Naive thymus-derived CD8-positive, alpha-beta T cell (primary cell): ENCODE results near the gene ST6GAL1. TPM values are rescaled to one million over a fixed set of nuclear protein-coding genes. Genes with fewer than 3 reads are reported as not detected.

Experiments used
- ATAC-seq, 2 donors: fragments of 150-1000 bp; cut with Tn5 transposase in 1 of 2; sonication (Bioruptor Pico), chemical (Tn5 transposase) in 1 of 2; 1 replicate in 1 of 2; 2 replicates in 1 of 2; pipeline ENCODE4 v1.10.0; 2021; ENCODE audit warnings: mild to moderate bottlenecking in 2 of 2, moderate library complexity in 2 of 2
- POLR2A ChIA-PET: fragments of 350-600 bp; sonication (Branson Sonifier 250); formaldehyde crosslinking; loops from one replicate; lab custom pipeline; 2021; ENCODE audit warnings: antibody characterized with exemption; lab: Charles Lee
- DNase-seq, 10 donors: peaks; one replicate each; pipeline versions ENCODE4 v3.0.0 to v3.0.0-alpha.2; 2020 to 2022
- H3K27ac Mint-ChIP-seq, 10 donors: one replicate each; pipeline ENCODE4 v1.8.0; 2020 to 2022; ENCODE audit warnings: mild to moderate bottlenecking in 10 of 10, mixed read lengths in 10 of 10, moderate library complexity in 4 of 10, inconsistent platforms in 1 of 10
- H3K27me3 Mint-ChIP-seq, 5 donors: one replicate each; pipeline ENCODE4 v1.8.0; 2021 to 2022; ENCODE audit warnings: mixed read lengths in 5 of 5
- H3K36me3 Mint-ChIP-seq, 3 donors: one replicate each; pipeline ENCODE4 v1.8.0; 2020 to 2022; ENCODE audit warnings: mixed read lengths in 3 of 3, mild to moderate bottlenecking in 2 of 3, inconsistent platforms in 1 of 3
- H3K4me1 Mint-ChIP-seq, 4 donors: one replicate each; pipeline ENCODE4 v1.8.0; 2021 to 2022; ENCODE audit warnings: mixed read lengths in 4 of 4
- H3K4me3 Mint-ChIP-seq, 10 donors: one replicate each; pipeline ENCODE4 v1.8.0; 2020 to 2022; ENCODE audit warnings: mild to moderate bottlenecking in 10 of 10, mixed read lengths in 10 of 10, moderate library complexity in 6 of 10, inconsistent platforms in 1 of 10
- H3K9me3 Mint-ChIP-seq, 9 donors: one replicate each; pipeline ENCODE4 v1.8.0; 2020 to 2022; ENCODE audit warnings: mixed read lengths in 9 of 9, mild to moderate bottlenecking in 3 of 9, inconsistent platforms in 1 of 9, moderate library complexity in 1 of 9
- polyA plus RNA-seq, 3 donors: library from polyadenylated mRNA; unstranded; fragments of 300-500 nt; fragmentation: Illumina TruSeq; gene quantifications; one replicate each; pipeline ENCODE4 v1.2.3, GENCODE V29; 2021
- total RNA-seq, 8 experiments: library from RNA in 2 of 8; stranded (reverse) in 2 of 8; gene quantifications; one replicate each; pipeline ENCODE4 v1.2.3 and lab custom pipeline; 2021 to 2026

Gene ST6GAL1
- total and polyA plus RNA-seq, 5 experiments from 2014 or later, result 139 to 250 (median 223) TPM

DNA sequence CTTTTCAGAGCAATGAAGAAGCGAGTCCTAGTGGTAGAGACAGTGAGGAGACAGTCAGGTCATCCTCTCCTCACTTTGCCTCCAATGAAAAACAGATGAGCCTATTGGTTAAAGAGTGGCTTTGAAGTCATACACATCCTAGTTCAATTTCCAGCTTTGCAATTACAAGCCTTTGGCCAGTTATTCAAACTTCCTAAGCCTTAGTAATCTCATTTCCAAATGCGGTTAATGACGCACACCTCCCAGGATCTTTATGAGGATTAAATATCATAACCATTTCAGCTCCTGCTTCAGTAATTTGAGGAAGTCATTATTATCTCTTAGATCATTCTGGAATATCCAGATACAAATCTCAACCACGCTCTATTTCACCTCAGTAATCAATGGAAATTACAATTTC is 10.0 kb upstream of the ST6GAL1 start:
- Mint-ChIP-seq H3K27me3 (no peaks in the 10 kb centered on the region), H3K4me3 (no peak overlapping the region), H3K4me1 (peaks cover 21 to 39% (median 37%) of the 10 kb centered on the region in 4 donors), H3K27ac (peak overlapping the region in 1 of 10 donors; percentile 50), H3K36me3 (peaks cover 0 to 3% (median 0%) of the 10 kb centered on the region in 3 donors), H3K9me3 (peaks cover 0 to 2% (median 0%) of the 10 kb centered on the region in 9 donors)
- POLR2A ChIA-PET, result interaction anchor here (0.7 to 4.2 kb wide), 6 partner anchors 9 to 122 kb away, joined by 3 to 19 read pairs (median 4); partner anchors contain the start of gene ST6GAL1
- no peak for DNase-seq
- ATAC-seq, result no peak

DNA sequence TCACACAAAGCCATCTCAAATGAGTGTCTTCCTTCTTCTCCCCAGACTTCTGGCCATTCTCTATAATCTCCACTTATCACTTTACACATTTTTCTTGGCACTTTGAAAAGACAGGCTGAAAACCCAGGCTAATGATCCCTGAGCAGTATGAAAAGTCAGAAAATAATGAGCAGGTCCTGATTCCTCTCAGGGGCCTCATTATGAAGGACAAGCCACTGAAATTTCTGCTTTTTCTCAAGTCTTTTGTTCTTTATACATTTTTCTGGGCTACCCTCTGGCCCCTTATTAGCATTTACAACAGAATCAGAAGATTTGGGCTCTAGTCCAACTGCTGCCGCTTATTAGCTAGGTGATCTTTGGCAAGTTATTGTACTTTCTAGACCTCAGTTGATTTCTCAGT is 9.5 kb upstream of the ST6GAL1 start:
- Mint-ChIP-seq H3K4me3 (no peak overlapping the region), H3K4me1 (peaks cover 18 to 35% (median 34%) of the 10 kb centered on the region in 4 donors), H3K27ac (peak overlapping the region in 1 of 10 donors; percentile 50), H3K36me3 (no peaks in the 10 kb centered on the region), H3K9me3 (no peaks in the 10 kb centered on the region), H3K27me3 (no peaks in the 10 kb centered on the region)
- no peak for DNase-seq
- no peak for ATAC-seq
- POLR2A ChIA-PET, result interaction anchor here (1.3 to 4.2 kb wide), 3 partner anchors 10 to 107 kb away, joined by 3 to 19 read pairs (median 14); partner anchors contain the start of gene ST6GAL1

DNA sequence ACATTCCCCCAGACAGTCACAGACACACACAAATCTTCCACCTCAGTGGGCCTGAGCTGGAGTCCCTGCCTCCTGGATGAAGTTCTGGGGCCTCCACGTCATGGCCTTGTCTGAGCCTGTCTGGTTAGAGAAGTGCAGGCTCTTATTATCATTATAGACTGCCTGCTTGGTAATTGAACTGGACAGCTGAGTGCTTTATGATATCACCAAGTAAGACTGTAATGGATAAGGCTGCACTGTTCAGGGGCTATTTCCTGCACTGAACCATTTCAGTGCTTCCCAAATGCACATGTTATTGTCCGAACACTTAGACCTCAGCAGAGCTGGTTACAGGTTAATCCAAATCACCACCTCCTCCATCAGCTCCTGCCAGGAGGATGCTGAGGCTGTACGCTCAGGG is 8.7 kb upstream of the ST6GAL1 start:
- POLR2A ChIA-PET, result interaction anchor here (1.3 to 4.2 kb wide), 3 partner anchors 10 to 106 kb away, joined by 3 to 19 read pairs (median 14); partner anchors contain the start of gene ST6GAL1
- H3K4me3 Mint-ChIP-seq, result no peak overlapping the region
- no peaks in the 10 kb centered on the region for H3K36me3 Mint-ChIP-seq
- H3K9me3 Mint-ChIP-seq, result no peaks in the 10 kb centered on the region
- no peaks in the 10 kb centered on the region for H3K27me3 Mint-ChIP-seq
- peaks cover 12 to 33% (median 27%) of the 10 kb centered on the region in 4 donors for H3K4me1 Mint-ChIP-seq
- ATAC-seq (no peak), DNase-seq (no peak)
- no peak overlapping the region for H3K27ac Mint-ChIP-seq

DNA sequence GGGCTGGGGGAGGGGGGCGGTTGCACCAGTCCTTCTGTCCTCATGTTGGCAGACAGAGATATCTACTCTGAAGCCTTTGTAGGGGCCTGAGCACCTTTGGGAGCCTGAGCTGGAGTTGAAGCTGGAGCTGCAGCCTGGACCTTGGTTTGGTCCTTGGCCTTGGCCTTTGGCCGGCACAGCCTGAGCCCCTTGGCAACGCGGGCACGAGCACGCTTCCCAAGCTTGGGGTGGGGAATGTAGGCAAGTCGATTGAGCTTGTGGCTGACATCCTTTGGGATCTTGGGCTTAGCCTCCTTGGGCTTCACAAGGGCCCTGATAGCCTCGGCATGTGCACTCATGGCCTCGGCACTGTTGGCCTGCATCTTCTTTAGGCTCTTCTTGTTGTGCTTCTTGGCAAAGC is 8.1 kb upstream of the ST6GAL1 start:
- no peak overlapping the region for H3K4me3 Mint-ChIP-seq
- POLR2A ChIA-PET, result interaction anchor here (3.4 to 4.2 kb wide), 2 partner anchors 9 to 13 kb away, joined by 14 to 19 read pairs; partner anchors contain the start of gene ST6GAL1

DNA sequence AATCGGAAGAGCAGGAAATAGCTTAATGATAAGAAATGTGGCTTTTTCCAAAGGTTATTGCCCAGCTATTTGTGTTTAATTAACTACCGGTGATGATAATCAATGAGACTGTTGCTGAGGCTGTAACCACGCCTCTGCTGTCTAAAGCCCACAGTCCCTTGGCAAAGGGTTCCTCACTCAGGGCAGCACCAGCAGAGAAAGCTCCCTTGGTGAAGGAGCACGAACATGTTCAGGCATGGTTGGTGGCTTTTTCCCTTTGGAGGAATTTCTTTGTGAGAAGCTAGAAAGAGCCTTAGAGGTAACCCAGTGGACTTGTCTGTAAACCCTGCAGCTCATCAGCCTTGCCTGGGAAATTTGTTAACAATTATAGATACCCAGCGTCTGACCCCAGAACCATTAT is 7.5 kb upstream of the ST6GAL1 start:
- ATAC-seq, result no peak
- Mint-ChIP-seq H3K36me3 (no peaks in the 10 kb centered on the region), H3K4me1 (peaks cover 11 to 23% (median 16%) of the 10 kb centered on the region in 4 donors), H3K27ac (peak overlapping the region in 1 of 10 donors; percentile 17), H3K9me3 (no peaks in the 10 kb centered on the region), H3K27me3 (no peaks in the 10 kb centered on the region), H3K4me3 (no peak overlapping the region)
- POLR2A ChIA-PET, result interaction anchor here (3.4 to 4.2 kb wide), 2 partner anchors 8 to 13 kb away, joined by 14 to 19 read pairs; partner anchors contain the start of gene ST6GAL1
- DNase-seq, result no peak

More for the DNA sequence above, 8.1 kb upstream of the ST6GAL1 start:
- Mint-ChIP-seq H3K9me3 (no peaks in the 10 kb centered on the region), H3K27me3 (no peaks in the 10 kb centered on the region), H3K27ac (no peak overlapping the region), H3K4me1 (peaks cover 12 to 28% (median 21%) of the 10 kb centered on the region in 4 donors), H3K36me3 (no peaks in the 10 kb centered on the region)
- ATAC-seq (no peak), DNase-seq (no peak)

DNA sequence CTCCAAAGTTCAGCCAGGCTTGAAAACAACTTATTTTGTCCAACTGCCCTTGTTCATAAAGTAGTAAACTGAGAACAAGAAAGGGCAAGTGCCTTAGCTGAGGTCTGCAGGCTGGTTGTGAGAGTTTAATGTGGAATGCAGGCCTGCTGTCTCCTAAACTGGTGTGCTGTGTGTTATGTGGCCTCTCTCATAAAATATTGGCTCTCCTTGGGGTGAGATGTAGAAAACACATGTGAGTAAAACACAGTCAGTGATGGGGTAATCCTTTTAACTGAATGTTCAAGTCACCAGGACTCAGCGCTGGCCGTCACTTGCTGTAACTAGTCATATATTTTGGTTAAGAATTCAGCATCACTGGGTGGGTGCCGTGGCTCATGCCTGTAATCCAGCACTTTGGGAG is 7.1 kb upstream of the ST6GAL1 start:
- no peaks in the 10 kb centered on the region for H3K9me3 Mint-ChIP-seq
- no peak overlapping the region for H3K4me3 Mint-ChIP-seq
- H3K27me3 Mint-ChIP-seq, result no peaks in the 10 kb centered on the region
- POLR2A ChIA-PET, result interaction anchor here (4.2 kb wide), 1 partner anchor 8 kb away, joined by 19 read pairs; the partner anchor contains the start of gene ST6GAL1
- DNase-seq (no peak), ATAC-seq (no peak)
- peaks cover 8 to 18% (median 12%) of the 10 kb centered on the region in 4 donors for H3K4me1 Mint-ChIP-seq
- H3K36me3 Mint-ChIP-seq, result no peaks in the 10 kb centered on the region
- H3K27ac Mint-ChIP-seq, result no peak overlapping the region

DNA sequence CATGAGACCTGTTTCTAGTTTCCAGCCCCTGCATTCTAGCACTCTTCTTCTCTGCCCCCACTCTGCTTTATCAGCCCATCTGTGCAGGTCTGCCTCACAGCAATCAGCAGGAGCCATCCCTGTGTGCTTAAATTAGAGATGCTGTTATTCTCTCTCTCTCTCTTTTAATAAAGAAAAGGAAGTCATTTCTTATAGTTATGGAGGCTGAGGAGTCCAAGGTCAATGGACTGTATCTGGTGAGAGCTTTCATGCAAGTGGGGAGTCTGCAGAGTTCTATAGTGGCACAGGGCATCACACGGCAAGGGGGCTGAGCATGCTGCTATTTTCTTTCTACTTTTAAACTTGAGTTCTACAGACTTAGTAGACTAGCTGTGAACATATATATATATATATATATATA is 4.5 kb upstream of the ST6GAL1 start:
- Mint-ChIP-seq H3K27me3 (no peaks in the 10 kb centered on the region), H3K4me3 (peak overlapping the region in 1 of 10 donors; percentile 24), H3K27ac (peak overlapping the region in 3 of 10 donors; percentile 15 to 67 (median 59)), H3K4me1 (peaks cover 8 to 15% (median 10%) of the 10 kb centered on the region in 4 donors), H3K36me3 (no peaks in the 10 kb centered on the region), H3K9me3 (no peaks in the 10 kb centered on the region)
- POLR2A ChIA-PET, result no interaction called here
- ATAC-seq, result no peak
- DNase-seq, result no peak

DNA sequence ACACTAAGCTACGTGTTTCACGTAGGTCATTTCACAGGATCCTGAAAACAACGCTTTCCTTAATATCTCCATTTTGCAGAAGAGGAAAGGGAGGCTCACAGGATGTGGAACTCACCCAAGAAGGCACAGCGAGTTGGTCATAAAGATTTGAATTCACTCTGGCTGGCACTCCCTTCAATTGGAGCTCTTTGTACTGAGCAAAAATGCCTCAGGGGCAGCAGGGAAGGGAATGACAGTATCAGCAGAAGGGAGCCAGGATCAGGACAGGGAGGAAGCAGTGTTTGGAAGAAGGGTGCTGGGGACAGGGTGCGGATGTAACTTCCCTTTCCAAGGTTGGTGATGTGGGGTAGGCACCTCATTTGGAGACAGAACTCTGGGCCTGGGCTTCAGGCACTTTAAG is 1.1 kb upstream of the ST6GAL1 start:
- no peaks in the 10 kb centered on the region for H3K9me3 Mint-ChIP-seq
- POLR2A ChIA-PET, result interaction anchor here (1.2 to 6.5 kb wide), 4 partner anchors 16 to 98 kb away, joined by 6 to 98 read pairs (median 34); no protein-coding TSS in a partner anchor
- H3K27ac Mint-ChIP-seq, result peak overlapping the region in 6 of 10 donors; percentile 9 to 93 (median 56)
- peaks cover 24 to 41% (median 33%) of the 10 kb centered on the region in 4 donors for H3K4me1 Mint-ChIP-seq
- ATAC-seq (no peak), DNase-seq (no peak)
- H3K4me3 Mint-ChIP-seq, result peak overlapping the region; percentile 37 to 99 (median 56)
- peaks cover 0 to 11% (median 0%) of the 10 kb centered on the region in 3 donors for H3K36me3 Mint-ChIP-seq
- no peaks in the 10 kb centered on the region for H3K27me3 Mint-ChIP-seq

DNA sequence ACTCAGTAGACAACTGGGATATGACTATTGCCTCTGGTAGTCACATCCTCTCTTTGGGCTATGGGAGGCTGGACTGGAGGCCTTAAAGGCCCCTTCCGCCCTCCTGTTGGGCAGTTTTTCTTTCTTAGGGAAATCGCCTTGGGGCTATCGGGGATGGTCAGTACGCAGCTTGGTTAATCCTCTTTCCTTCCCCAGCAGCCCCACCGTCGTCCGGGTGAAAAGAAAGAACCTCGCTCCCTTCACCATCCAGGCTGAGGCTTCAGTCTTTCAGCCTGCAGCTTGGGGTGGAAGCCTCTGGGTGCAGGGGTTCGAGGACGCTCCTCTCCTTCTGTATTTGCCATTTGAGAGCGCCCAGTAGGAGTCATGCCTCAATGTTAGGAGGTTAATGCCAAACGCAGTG is 641 bp upstream of the ST6GAL1 start:
- H3K4me3 Mint-ChIP-seq, result peak overlapping the region; percentile 95 to 100 (median 99)
- peaks cover 24 to 43% (median 35%) of the 10 kb centered on the region in 4 donors for H3K4me1 Mint-ChIP-seq
- no peak for ATAC-seq
- peak overlapping the region; percentile 88 to 97 (median 96) for H3K27ac Mint-ChIP-seq
- H3K9me3 Mint-ChIP-seq, result no peaks in the 10 kb centered on the region
- H3K27me3 Mint-ChIP-seq, result no peaks in the 10 kb centered on the region
- peaks cover 0 to 14% (median 1%) of the 10 kb centered on the region in 3 donors for H3K36me3 Mint-ChIP-seq
- POLR2A ChIA-PET, result interaction anchor here (1.0 to 6.5 kb wide), 8 partner anchors 8 to 97 kb away, joined by 4 to 98 read pairs (median 15); no protein-coding TSS in a partner anchor
- DNase-seq, result no peak

DNA sequence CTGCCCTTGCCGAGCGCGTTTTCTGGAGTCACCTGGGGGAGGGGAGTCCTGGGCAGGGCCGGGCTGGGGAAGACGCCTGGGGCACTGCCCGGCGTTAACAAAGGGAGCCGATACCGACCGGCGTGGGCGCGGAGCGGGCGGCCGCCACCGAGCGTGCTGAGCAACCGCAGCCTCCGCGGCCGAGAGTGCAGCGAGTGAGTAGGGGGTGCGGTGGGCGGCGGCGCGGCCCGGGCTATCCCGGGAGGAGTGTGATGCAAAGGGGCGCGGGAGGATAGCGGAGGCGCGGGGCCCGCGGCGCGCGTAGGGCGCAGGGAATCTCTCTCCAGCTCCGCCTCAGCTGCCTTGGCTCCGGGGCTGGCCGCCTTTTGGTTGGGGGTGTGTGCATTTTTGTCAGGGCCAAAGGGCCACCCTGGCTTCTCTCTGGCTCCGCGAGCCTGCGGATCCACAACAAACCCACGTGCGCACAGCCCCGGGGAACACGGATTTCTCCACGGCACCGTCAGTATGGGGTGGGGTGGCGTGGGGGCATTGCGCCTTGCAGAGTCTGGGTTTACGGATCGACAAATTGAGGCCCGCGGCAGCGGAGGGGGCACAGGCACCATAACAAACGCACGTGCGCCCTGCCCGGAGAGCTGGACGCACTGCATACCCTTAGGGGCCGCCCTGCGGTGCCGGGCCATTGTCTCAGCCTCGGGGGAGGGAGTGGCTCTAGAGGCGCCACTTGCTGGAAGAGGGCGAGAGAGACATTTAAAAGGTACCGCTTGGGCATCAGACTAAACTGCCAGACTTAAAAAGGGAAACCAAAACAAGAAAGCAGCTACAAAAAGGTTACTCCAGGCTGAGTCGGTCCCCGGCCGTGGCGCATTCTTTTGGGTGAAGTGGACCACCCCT is 560 bp downstream of the ST6GAL1 start:
- DNase-seq, result peak; percentile 41 to 84 (median 65)
- Mint-ChIP-seq H3K27ac (peak overlapping the region; percentile 93 to 97 (median 96)), H3K27me3 (no peaks in the 10 kb centered on the region), H3K4me3 (peak overlapping the region; percentile 95 to 100 (median 99)), H3K4me1 (peaks cover 26 to 51% (median 43%) of the 10 kb centered on the region in 4 donors), H3K36me3 (peaks cover 0 to 24% (median 12%) of the 10 kb centered on the region in 3 donors), H3K9me3 (peaks cover 0 to 2% (median 0%) of the 10 kb centered on the region in 9 donors)
- POLR2A ChIA-PET, result interaction anchor here (0.6 to 6.5 kb wide), 30 partner anchors 9 to 209 kb away, joined by 3 to 98 read pairs (median 4); partner anchors contain the start of genes EIF4A2 and RPL39L
- peak; percentile 80 for ATAC-seq

DNA sequence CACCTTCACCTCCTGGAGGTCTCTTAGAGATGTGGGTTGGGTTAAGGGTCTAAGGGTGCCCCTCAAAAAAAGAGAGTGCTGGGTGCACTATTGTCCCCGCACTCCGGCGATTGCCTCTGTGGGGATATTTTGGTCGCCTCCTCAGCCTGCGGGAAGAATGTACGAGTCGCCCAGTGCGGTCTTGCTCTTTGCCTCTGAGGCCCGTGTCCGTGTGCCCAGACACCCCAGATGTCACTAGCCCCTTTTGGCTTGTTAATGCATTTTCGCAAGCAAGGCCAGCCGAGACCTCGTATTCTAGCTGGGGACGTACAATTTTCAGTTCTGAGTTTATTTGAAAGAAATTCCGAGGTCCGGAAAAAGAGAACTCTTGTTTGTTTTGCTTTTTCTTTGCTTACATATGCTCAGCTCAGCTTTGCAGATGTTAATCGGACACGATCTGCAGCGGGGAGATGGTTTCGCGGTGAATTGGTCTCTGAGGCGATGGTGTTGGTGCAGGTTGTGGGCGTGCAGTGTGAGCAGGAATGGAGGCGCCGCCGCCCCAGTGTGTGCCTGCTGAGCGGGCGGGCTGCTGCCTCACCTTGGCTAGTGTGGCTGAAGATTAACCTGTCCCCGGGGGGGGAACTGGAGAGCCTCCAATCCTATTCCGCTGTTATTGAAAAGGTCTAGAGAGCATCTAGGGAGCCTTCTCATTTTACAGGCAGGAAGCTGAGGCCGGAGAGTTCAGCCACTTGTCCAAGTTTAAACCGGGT is 1.4 kb downstream of the ST6GAL1 start:
- ATAC-seq (peak; percentile 54 to 61), DNase-seq (peak; percentile 23 to 70 (median 46))
- Mint-ChIP-seq H3K4me3 (peak overlapping the region; percentile 95 to 100 (median 99)), H3K4me1 (peaks cover 26 to 48% (median 46%) of the 10 kb centered on the region in 4 donors), H3K27me3 (no peaks in the 10 kb centered on the region), H3K9me3 (peaks cover 0 to 2% (median 0%) of the 10 kb centered on the region in 9 donors), H3K27ac (peak overlapping the region; percentile 93 to 97 (median 96)), H3K36me3 (peaks cover 0 to 26% (median 12%) of the 10 kb centered on the region in 3 donors)
- POLR2A ChIA-PET, result interaction anchor here (0.6 to 6.5 kb wide), 23 partner anchors 10 to 208 kb away, joined by 3 to 98 read pairs (median 5); partner anchors contain the start of genes EIF4A2 and RPL39L
